BJ (cell line): ENCODE measurements around the gene SLC51B. TPM values are rescaled to one million over a fixed set of nuclear protein-coding genes. Genes with fewer than 3 reads are reported as not detected.
A peak's percentile ranks its signal among the peaks of the same experiment; 100 is the strongest.

Experiments
- CTCF ChIA-PET: fragments of 350-600 bp; formaldehyde crosslinking; extraction: SDS; loops from one replicate; lab custom pipeline; 2021; ENCODE audit warnings: antibody characterized with exemption, inconsistent platforms; lab: Yijun Ruan, JAX
- POLR2A ChIA-PET: fragments of 300-600 bp; sonication (Branson Sonifier 250); formaldehyde crosslinking; extraction: SDS; loops from one replicate; lab custom pipeline; 2021; ENCODE audit warnings: antibody characterized with exemption; lab: Charles Lee
- DNase-seq: peaks from one replicate; pipeline ENCODE4 v3.0.0-alpha.2; 2011; ENCODE audit warnings: low read depth
- H3K27me3 ChIP-seq: 2 replicates; pipeline ENCODE4 v1.6.0; 2011; ENCODE audit warnings: low read length; ENCODE audit not compliant: control insufficient read depth, insufficient read depth
- H3K36me3 ChIP-seq: 2 replicates; pipeline ENCODE4 v1.5.1; 2011; ENCODE audit warnings: low read length; ENCODE audit not compliant: control insufficient read depth, insufficient read depth
- H3K4me3 ChIP-seq: 2 replicates; pipeline ENCODE4 v1.5.1; 2011; ENCODE audit warnings: low read depth, mild to moderate bottlenecking, control low read depth, low read length
- CTCF ChIP-seq: IDR thresholded peaks from 2 replicates; pipeline ENCODE4 v1.5.1; 2011; ENCODE audit warnings: low read depth, mild to moderate bottlenecking, control low read depth, inconsistent platforms, low read length, moderate library complexity; ENCODE audit not compliant: insufficient read depth
- polyA plus RNA-seq: library from polyadenylated mRNA; depleted of rRNA; stranded (reverse); fragments of >200 nt; gene quantifications from 2 replicates; pipeline ENCODE4 v1.2.3, GENCODE V29; 2011

The SLC51B gene
- polyA plus RNA-seq, 1 experiment = not detected

- Histone ChIP-seq H3K36me3 (no peaks in the 10 kb centered on the region), H3K4me3 (peak overlapping the region; percentile 17), H3K27me3 (no peaks in the 10 kb centered on the region)
- no peak for TF ChIP-seq CTCF
- ChIA-PET CTCF (interaction anchor here (1.7 to 10.8 kb wide), 3 partner anchors 16 to 52 kb away, joined by 6 to 301 read pairs (median 70); partner anchors contain the start of gene KBTBD13), POLR2A (no interaction called here)
- DNase-seq = peak; percentile 65
Measured at GRCh38 chr15:65049418-65049840, 4.2 kb downstream of the SLC51B start.

GRCh38 chr15:65050270-65050669 is 5.1 kb downstream of the SLC51B start:
- no peak for DNase-seq
- Histone ChIP-seq H3K27me3 (no peaks in the 10 kb centered on the region), H3K4me3 (no peak overlapping the region), H3K36me3 (no peaks in the 10 kb centered on the region)
- ChIA-PET CTCF (interaction anchor here (7.5 to 10.8 kb wide), 2 partner anchors 32 to 51 kb away, joined by 70 to 301 read pairs; partner anchors contain the start of gene KBTBD13), POLR2A (interaction anchor here (0.7 kb wide), 1 partner anchor 17 kb away, joined by 6 read pairs; no protein-coding TSS in a partner anchor)
- no peak for TF ChIP-seq CTCF

GRCh38 chr15:65051266-65051665 is 6.1 kb downstream of the SLC51B start:
- Histone ChIP-seq H3K36me3 (no peaks in the 10 kb centered on the region), H3K27me3 (no peaks in the 10 kb centered on the region), H3K4me3 (no peak overlapping the region)
- CTCF ChIA-PET = interaction anchor here (0.7 to 10.8 kb wide), 4 partner anchors 10 to 50 kb away, joined by 3 to 301 read pairs (median 36); partner anchors contain the start of gene KBTBD13
- no peak for TF ChIP-seq CTCF
- POLR2A ChIA-PET = interaction anchor here (0.6 kb wide), 1 partner anchor 620 kb away, joined by 3 read pairs; no protein-coding TSS in a partner anchor
- DNase-seq = no peak

GRCh38 chr15:65052956-65053355 is 7.8 kb downstream of the SLC51B start:
- Histone ChIP-seq H3K27me3 (no peaks in the 10 kb centered on the region), H3K4me3 (no peak overlapping the region), H3K36me3 (no peaks in the 10 kb centered on the region)
- ChIA-PET CTCF (interaction anchor here (1.3 to 10.8 kb wide), 8 partner anchors 9 to 245 kb away, joined by 4 to 301 read pairs (median 27); partner anchors contain the start of genes KBTBD13, RASL12 and SLC51B), POLR2A (no interaction called here)
- DNase-seq = no peak
- no peak for TF ChIP-seq CTCF

- POLR2A ChIA-PET = no interaction called here
- Histone ChIP-seq H3K27me3 (peaks cover 5% of the 10 kb centered on the region; the same call in 1 of the 2 replicates), H3K36me3 (no peaks in the 10 kb centered on the region), H3K4me3 (no peak overlapping the region)
- peak; percentile 99 for TF ChIP-seq CTCF
- no peak for DNase-seq
- CTCF ChIA-PET = interaction anchor here (0.6 to 10.8 kb wide), 19 partner anchors 8 to 326 kb away, joined by 3 to 301 read pairs (median 5); partner anchors contain the start of genes KBTBD13, RASL12 and SLC51B
Measured at GRCh38 chr15:65054333-65055200, 9.4 kb downstream of the SLC51B start.
